GM10248 (cell line): ENCODE measurements around the gene FBXO46.

Experiments
- CTCF ChIA-PET: fragments of 300-600 bp; sonication (Branson Sonifier 250); formaldehyde crosslinking; extraction: SDS; loops from one replicate; lab custom pipeline; 2021; ENCODE audit warnings: antibody characterized with exemption; lab: Yijun Ruan, JAX
- POLR2A ChIA-PET: fragments of 350-650 bp; sonication (Branson Sonifier 250); formaldehyde crosslinking; extraction: SDS; loops from one replicate; lab custom pipeline; 2020; ENCODE audit warnings: antibody characterized with exemption; lab: Yijun Ruan, JAX
- DNase-seq: peaks from one replicate; pipeline ENCODE4 v3.0.0; 2012; ENCODE audit errors: extremely low spot score
- TF ChIP-seq, protein P1 (sequence below): IDR thresholded peaks from 2 replicates; pipeline ENCODE4 v1.5.1; 2012; ENCODE audit warnings: mild to moderate bottlenecking, low read depth; ENCODE audit errors: extremely low read depth, missing control alignments, control extremely low read depth

The FBXO46 gene

DNA sequence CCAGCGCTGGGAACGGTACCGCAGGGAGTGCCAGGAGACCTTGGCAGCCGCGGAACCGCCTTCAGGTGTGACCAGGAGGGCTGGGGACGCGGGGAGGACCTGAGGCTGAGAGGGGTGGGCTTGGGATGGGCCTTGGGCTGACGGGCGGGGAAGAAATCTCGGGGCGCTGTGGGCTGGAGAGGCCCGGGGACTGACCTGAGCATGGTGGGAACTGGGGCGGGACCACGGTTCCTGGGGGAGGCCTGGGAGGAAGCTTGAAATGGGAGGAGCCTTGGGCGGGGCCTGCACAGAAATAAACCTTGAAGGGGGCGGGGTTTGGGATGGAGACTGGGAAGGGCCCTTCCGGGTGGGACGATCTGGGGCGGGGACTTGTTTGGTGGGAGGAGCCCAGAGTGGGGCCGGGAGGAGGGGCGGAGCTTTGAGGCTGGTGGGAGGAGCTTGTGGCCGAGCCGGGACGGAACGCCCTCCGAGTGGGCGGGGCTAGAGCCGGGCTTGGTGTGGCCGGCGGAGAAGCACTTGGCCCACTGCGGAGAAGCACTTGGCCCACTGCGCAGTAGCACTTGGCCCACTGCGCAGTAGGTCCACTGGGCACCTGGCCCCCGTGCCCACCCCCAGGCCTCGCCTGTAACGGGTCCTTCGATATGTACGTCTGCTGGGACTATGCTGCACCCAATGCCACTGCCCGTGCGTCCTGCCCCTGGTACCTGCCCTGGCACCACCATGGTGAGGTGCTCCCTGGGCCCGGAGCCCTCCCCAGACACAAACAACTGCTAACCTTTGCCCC is 59.8 kb downstream of the FBXO46 start:
- POLR2A ChIA-PET = interaction anchor here (0.6 to 1.4 kb wide), 5 partner anchors 25 to 639 kb away, joined by 3 to 4 read pairs (median 3); partner anchors contain the start of gene FOSB
- DNase-seq = peak; percentile 99
- CTCF ChIA-PET = interaction anchor here (0.9 to 6.5 kb wide), 6 partner anchors 9 to 146 kb away, joined by 3 to 46 read pairs (median 12); partner anchors contain the start of genes QPCTL and SNRPD2
- TF ChIP-seq, protein P1, sequence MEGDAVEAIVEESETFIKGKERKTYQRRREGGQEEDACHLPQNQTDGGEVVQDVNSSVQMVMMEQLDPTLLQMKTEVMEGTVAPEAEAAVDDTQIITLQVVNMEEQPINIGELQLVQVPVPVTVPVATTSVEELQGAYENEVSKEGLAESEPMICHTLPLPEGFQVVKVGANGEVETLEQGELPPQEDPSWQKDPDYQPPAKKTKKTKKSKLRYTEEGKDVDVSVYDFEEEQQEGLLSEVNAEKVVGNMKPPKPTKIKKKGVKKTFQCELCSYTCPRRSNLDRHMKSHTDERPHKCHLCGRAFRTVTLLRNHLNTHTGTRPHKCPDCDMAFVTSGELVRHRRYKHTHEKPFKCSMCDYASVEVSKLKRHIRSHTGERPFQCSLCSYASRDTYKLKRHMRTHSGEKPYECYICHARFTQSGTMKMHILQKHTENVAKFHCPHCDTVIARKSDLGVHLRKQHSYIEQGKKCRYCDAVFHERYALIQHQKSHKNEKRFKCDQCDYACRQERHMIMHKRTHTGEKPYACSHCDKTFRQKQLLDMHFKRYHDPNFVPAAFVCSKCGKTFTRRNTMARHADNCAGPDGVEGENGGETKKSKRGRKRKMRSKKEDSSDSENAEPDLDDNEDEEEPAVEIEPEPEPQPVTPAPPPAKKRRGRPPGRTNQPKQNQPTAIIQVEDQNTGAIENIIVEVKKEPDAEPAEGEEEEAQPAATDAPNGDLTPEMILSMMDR = no peak

DNA sequence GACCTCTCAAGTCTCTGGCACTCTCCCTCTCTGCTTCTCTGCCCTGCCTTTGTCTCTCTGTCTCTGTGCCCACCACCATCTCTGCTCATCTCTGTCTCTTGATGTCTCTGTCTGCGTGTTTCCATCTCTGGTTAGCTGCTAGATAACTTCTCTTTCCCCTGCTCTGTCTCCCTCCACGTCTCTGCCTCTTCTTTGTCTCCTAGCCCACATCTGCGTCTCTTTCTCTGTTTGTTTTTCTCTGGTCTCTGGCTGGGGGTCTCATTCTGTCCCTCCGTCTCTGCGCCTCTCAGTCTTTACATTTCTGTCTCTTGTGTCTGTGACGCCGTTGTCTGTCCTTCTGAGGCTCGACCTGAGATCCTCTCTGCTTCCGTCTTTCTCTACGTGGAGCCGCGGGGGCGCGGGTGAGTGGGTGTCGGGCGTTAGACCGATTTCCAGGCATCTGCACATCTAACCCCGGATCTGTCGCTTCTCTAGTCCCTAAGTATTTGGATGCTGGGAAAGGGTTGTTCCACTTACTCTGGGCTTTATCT is 62.3 kb downstream of the FBXO46 start:
- TF ChIP-seq, protein P1 = no peak
- DNase-seq = peak; percentile 53
- ChIA-PET CTCF (interaction anchor here (1.0 to 6.5 kb wide), 6 partner anchors 12 to 183 kb away, joined by 3 to 46 read pairs (median 4); no protein-coding TSS in a partner anchor), POLR2A (interaction anchor here (0.6 to 1.4 kb wide), 2 partner anchors 26 to 28 kb away, joined by 4 to 7 read pairs; no protein-coding TSS in a partner anchor)

DNA sequence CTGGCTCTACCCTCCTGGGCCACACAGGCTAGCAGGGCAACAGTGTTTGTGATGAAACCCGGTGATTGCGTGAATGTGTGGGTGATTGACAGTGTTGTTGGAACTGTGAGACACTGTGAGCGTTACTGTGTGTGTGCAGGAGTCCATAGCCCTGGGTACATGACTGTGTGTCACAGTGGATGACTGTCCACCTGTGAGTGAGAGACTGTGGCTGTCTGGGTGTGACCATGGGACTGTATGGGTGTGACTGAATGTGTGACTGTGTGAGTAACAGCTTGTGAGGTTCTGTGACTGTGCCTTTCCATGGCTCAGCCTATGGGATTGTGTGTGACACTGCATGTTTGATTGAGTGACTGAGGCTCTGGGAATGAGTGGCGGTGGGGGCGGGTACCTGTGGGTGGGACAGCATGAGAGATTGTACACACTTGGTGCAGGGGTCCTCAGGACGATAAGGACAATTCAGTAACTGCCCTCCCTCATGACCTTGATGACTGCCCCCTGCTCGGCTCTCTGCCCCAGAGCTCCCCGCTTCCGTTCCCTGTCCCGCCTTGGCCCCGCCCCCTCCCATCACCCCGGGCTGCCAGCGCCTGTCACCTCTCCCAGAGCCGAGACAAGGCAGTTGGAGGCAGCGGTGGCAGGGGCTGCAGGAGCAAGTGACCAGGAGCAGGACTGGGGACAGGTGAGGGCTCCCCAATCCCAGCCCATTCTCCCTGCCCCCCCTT is 62.9 kb downstream of the FBXO46 start, which contains the start of gene GIPR:
Gene GIPR, plus strand, starts transcription at position 602 of the 722 bp plus-strand sequence. CDS start 1,300 bp downstream, outside the sequence.
- DNase-seq = peak; percentile 79
- TF ChIP-seq, protein P1 = no peak
- CTCF ChIA-PET = interaction anchor here (0.8 to 6.5 kb wide), 6 partner anchors 12 to 183 kb away, joined by 3 to 46 read pairs (median 3); no protein-coding TSS in a partner anchor

DNA sequence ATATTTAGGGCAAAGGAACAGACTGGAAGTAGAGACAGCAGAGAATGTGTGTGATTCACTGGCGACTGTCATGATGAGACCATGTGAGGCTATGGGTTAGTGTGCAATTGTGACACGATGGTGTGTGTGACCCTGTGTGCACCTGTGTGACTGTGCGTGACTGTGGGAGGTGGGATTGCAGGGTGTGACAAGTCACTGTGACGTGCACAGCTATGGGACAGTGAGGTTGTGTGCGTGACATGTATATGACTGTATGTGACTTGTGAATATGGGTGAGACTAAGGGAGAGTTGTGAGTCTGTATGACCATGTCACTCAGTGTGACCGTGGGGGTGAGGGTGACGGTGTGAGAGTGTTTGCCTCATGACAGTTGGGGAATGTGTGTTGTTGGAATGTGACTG is 66.1 kb downstream of the FBXO46 start:
- TF ChIP-seq, protein P1 = no peak
- POLR2A ChIA-PET = no interaction called here
- CTCF ChIA-PET = interaction anchor here (1.1 to 1.9 kb wide), 2 partner anchors 21 to 22 kb away, joined by 3 to 4 read pairs; no protein-coding TSS in a partner anchor
- no peak for DNase-seq

More for the DNA sequence above, 62.9 kb downstream of the FBXO46 start, which contains the start of gene GIPR:
- POLR2A ChIA-PET = interaction anchor here (0.7 kb wide), 1 partner anchor 48 kb away, joined by 3 read pairs; no protein-coding TSS in a partner anchor

DNA sequence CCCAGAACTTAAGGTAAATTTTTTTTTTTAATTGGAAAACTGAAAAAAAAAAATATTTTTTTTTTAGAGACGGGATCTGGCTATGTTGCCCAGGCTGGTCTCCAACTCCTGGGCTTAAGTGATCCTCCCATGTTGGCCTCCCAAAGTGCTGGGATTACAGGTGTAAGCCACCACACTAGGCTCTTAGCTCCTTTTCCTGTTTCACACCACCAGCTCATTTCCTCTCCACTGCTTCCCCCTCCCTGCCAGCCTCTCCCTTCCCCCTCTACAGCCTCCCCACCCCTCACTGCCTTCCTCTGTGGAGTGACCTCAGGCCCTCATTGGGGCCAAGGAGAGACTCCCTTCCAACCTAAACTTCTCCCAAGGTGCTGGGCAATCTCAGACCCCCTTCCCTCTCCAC is 66.9 kb downstream of the FBXO46 start:
- POLR2A ChIA-PET = no interaction called here
- CTCF ChIA-PET = interaction anchor here (1.1 kb wide), 1 partner anchor 20 kb away, joined by 3 read pairs; no protein-coding TSS in a partner anchor

More for the DNA sequence above, 66.9 kb downstream of the FBXO46 start:
- no peak for DNase-seq
- TF ChIP-seq, protein P1 = no peak
